ENCODE data around the gene TTC39C. TPM values are rescaled to one million over a fixed set of nuclear protein-coding genes. Genes with fewer than 3 reads are reported as not detected.

The TTC39C gene
- total RNA-seq, 1 donor from 2014 or later = 30.1 TPM

DNA sequence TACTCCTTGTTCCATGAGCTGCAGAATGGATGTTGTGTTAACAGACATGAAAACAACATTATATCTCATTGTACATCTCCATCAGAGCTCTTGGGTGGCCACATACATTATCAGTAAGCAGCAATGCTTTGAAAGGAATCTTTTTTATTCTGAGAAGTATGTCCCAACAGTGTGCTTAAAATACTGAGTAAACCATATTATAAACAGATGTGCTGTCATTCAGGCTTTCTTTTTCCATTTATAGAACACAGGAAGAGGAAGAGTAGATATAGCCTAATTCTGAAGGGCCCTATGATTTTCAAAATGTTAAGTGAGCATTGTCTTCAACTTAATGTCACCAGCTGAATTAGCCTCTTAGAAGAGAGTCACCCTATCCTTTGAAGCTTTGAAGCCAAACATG lies 80.0 kb downstream of the TTC39C start:
- no peaks in the 10 kb centered on the region for H3K27me3 Mint-ChIP-seq
- peaks cover 4% of the 10 kb centered on the region for H3K9me3 Mint-ChIP-seq (ENCODE audit: low read depth)
- no peak for DNase-seq (ENCODE audit: low spot score, unreplicated experiment)
- H3K4me1 Mint-ChIP-seq (ENCODE audit: low read depth) = no peaks in the 10 kb centered on the region
- H3K36me3 Mint-ChIP-seq (ENCODE audit: insufficient read depth) = peaks cover 22% of the 10 kb centered on the region
- no peak overlapping the region for H3K27ac Mint-ChIP-seq
- no peak for TF ChIP-seq CTCF (IDR thresholded peaks at IDR 0.05; ENCODE audit: unreplicated experiment)
- no peak overlapping the region for H3K4me3 Mint-ChIP-seq (ENCODE audit: low read depth)

GRCh38 chr18:24095976-24096375 lies 81.4 kb downstream of the TTC39C start:
- Mint-ChIP-seq H3K36me3 (ENCODE audit: insufficient read depth) (peaks cover 25% of the 10 kb centered on the region), H3K4me3 (ENCODE audit: low read depth) (no peak overlapping the region)

DNA sequence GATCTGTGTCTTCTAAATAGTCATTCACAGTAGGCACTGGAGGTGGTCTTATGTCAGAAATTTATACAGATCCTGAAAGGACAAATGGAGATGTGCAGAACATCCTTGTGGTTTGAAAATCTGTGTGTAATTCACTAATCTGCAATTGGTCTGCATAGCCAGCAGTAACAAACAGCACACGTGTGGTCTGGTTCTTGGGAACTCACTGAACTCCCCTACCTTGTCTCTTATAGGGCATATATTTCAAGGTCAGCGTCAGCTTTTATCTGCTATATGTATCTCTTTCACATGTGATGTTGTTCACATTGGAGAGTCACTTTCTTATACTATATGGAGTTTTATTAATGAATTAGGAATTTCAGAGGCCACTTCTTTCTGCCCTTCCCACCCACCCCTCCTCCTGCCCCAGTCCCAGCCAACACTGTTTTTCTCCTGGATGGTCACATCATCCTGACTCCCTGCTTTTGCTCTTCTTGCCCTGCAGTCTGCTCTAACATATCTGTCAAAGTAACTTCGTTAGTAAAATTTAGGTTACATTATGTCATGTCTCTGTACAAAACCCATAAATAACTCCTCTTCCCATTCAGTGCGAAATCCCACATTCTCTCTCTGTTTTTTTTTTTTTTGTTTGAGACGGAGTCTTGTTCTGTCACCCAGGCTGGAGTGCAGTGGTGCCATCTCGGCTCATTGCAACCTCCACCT lies 88.9 kb downstream of the TTC39C start:
- TF ChIP-seq CTCF (IDR thresholded peaks at IDR 0.05; ENCODE audit: unreplicated experiment) = no peak
- Mint-ChIP-seq H3K4me3 (ENCODE audit: low read depth) (no peak overlapping the region), H3K36me3 (ENCODE audit: insufficient read depth) (peaks cover 13% of the 10 kb centered on the region), H3K4me1 (ENCODE audit: low read depth) (peaks cover 4% of the 10 kb centered on the region), H3K27ac (no peak overlapping the region), H3K27me3 (no peaks in the 10 kb centered on the region), H3K9me3 (ENCODE audit: low read depth) (no peaks in the 10 kb centered on the region)
- DNase-seq (ENCODE audit: low spot score, unreplicated experiment) = no peak

More at GRCh38 chr18:24095976-24096375, 81.4 kb downstream of the TTC39C start:
- no peaks in the 10 kb centered on the region for H3K4me1 Mint-ChIP-seq (ENCODE audit: low read depth)
- H3K27me3 Mint-ChIP-seq = no peaks in the 10 kb centered on the region
- TF ChIP-seq CTCF (IDR thresholded peaks at IDR 0.05; ENCODE audit: unreplicated experiment) = no peak
- DNase-seq (ENCODE audit: low spot score, unreplicated experiment) = no peak
- no peak overlapping the region for H3K27ac Mint-ChIP-seq
- peaks cover 4% of the 10 kb centered on the region for H3K9me3 Mint-ChIP-seq (ENCODE audit: low read depth)

DNA sequence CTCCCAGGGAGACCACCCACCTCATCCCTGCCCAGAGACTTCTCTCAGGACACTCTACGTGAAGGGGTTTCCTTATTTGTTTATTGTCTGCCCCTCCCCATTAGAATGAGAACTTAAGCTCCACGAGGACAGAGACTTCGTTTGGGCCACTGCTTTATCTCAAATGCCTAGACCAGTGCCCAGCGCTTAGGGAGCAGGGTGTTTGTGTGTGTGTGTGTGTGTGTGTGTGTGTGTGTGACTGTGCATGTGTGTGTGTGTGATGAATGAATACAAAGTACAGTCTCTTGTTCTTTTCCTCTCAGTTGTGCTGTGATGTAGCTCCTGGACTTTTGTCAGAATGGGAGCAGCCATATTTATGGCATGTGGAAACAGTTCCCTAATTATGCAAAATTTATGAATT lies 89.9 kb downstream of the TTC39C start:
- Mint-ChIP-seq H3K4me3 (ENCODE audit: low read depth) (no peak overlapping the region), H3K9me3 (ENCODE audit: low read depth) (no peaks in the 10 kb centered on the region), H3K36me3 (ENCODE audit: insufficient read depth) (peaks cover 13% of the 10 kb centered on the region), H3K27ac (no peak overlapping the region), H3K27me3 (no peaks in the 10 kb centered on the region), H3K4me1 (ENCODE audit: low read depth) (peaks cover 4% of the 10 kb centered on the region)
- DNase-seq (ENCODE audit: low spot score, unreplicated experiment) = no peak
- TF ChIP-seq CTCF (IDR thresholded peaks at IDR 0.05; ENCODE audit: unreplicated experiment) = no peak

DNA sequence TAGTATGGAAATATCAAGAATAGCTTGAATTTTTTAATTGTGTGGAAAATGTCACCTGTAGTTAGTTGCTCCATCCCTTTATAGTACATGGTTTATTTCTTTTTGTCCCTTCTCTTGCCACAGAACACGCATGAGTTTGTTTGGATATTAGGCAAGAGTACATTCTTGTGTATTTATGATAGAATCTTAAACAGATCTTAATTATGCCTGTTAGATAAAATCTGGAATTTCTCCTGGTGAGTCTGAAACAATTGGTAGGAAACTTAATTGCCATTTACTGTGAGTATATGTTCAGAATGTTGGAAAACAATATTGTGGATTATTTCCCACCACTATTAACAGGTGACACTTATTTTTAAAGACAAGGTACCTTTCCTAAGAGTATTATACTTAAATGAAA lies 94.1 kb downstream of the TTC39C start:
- peaks cover 1% of the 10 kb centered on the region for H3K36me3 Mint-ChIP-seq (ENCODE audit: insufficient read depth)
- H3K27ac Mint-ChIP-seq = no peak overlapping the region
- no peaks in the 10 kb centered on the region for H3K9me3 Mint-ChIP-seq (ENCODE audit: low read depth)

More for the DNA sequence above, 94.1 kb downstream of the TTC39C start:
- H3K4me3 Mint-ChIP-seq (ENCODE audit: low read depth) = no peak overlapping the region
- peaks cover 21% of the 10 kb centered on the region for H3K4me1 Mint-ChIP-seq (ENCODE audit: low read depth)
- no peaks in the 10 kb centered on the region for H3K27me3 Mint-ChIP-seq
- TF ChIP-seq CTCF (IDR thresholded peaks at IDR 0.05; ENCODE audit: unreplicated experiment) = no peak
- no peak for DNase-seq (ENCODE audit: low spot score, unreplicated experiment)

Data from progenitor cell of endocrine pancreas (in vitro differentiated cells).